GM21423 (cell line): ENCODE results near the gene ZNF277.

Experiments used
- ATAC-seq: cut with Tn5 transposase; IDR thresholded peaks from one replicate; pipeline ENCODE4 v1.9.1; 2021; ENCODE audit warnings: mild to moderate bottlenecking, moderate library complexity; ENCODE audit not compliant: unreplicated experiment

Gene ZNF277

GRCh38 chr7:112206991-112207592, 597 bp downstream of the ZNF277 start:
- ATAC-seq = no peak

- ATAC-seq = no peak
Measured at GRCh38 chr7:112207765-112208164, 1.3 kb downstream of the ZNF277 start.

- no peak for ATAC-seq
Measured at GRCh38 chr7:112211348-112211907, 4.9 kb downstream of the ZNF277 start.

- ATAC-seq = no peak
Measured at GRCh38 chr7:112212571-112212970, 6.1 kb downstream of the ZNF277 start.

- ATAC-seq = no peak
Measured at GRCh38 chr7:112213735-112214134, 7.2 kb downstream of the ZNF277 start.

- ATAC-seq = no peak
Measured at GRCh38 chr7:112214268-112214667, 7.8 kb downstream of the ZNF277 start.

- no peak for ATAC-seq
Measured at GRCh38 chr7:112214883-112215282, 8.4 kb downstream of the ZNF277 start.

- no peak for ATAC-seq
Measured at GRCh38 chr7:112215787-112216186, 9.3 kb downstream of the ZNF277 start.

- ATAC-seq = no peak
Measured at GRCh38 chr7:112220877-112221434, 14.5 kb downstream of the ZNF277 start.

- ATAC-seq = no peak
Measured at GRCh38 chr7:112223310-112223709, 16.8 kb downstream of the ZNF277 start.

GRCh38 chr7:112224186-112224585, 17.7 kb downstream of the ZNF277 start:
- ATAC-seq = no peak

GRCh38 chr7:112225006-112225405, 18.5 kb downstream of the ZNF277 start:
- ATAC-seq = no peak

- no peak for ATAC-seq
Measured at GRCh38 chr7:112226701-112227276, 20.3 kb downstream of the ZNF277 start.

GRCh38 chr7:112228632-112229031, 22.1 kb downstream of the ZNF277 start:
- ATAC-seq = no peak

- ATAC-seq = no peak
Measured at GRCh38 chr7:112232212-112232978, 25.9 kb downstream of the ZNF277 start.

GRCh38 chr7:112233048-112233697, 26.7 kb downstream of the ZNF277 start:
- ATAC-seq = no peak

- ATAC-seq = no peak
Measured at GRCh38 chr7:112234147-112234546, 27.7 kb downstream of the ZNF277 start.

GRCh38 chr7:112236597-112236996, 30.1 kb downstream of the ZNF277 start:
- no peak for ATAC-seq

- ATAC-seq = no peak
Measured at GRCh38 chr7:112238330-112238729, 31.8 kb downstream of the ZNF277 start.

- no peak for ATAC-seq
Measured at GRCh38 chr7:112238852-112239610, 32.5 kb downstream of the ZNF277 start.
